Ovary (tissue), 3 donors: ENCODE data around the gene PPP6R3.

Source experiments
- EP300 ChIP-seq: sonication (generic); formaldehyde crosslinking; IDR thresholded peaks from one replicate; pipeline ENCODE4 v1.6.1; 2017; ENCODE audit warnings: antibody characterized with exemption
- POLR2A ChIP-seq: fragments of 450-650 bp; IDR thresholded peaks from one replicate; pipeline ENCODE4 v1.6.1; 2017; ENCODE audit warnings: antibody characterized with exemption, mild to moderate bottlenecking, moderate library complexity
- TF ChIP-seq, protein P1 (sequence below), 3 donors: fragments of 450-650 bp in 2 of 3; fragments of 200-600 bp in 1 of 3; IDR thresholded peaks; one replicate each; pipeline versions ENCODE4 v1.5.1 to v1.8.0; 2016 to 2022; ENCODE audit warnings: antibody characterized with exemption in 3 of 3, mild to moderate bottlenecking in 1 of 3
- donor health status: DM: no; HTN: no; CAD: no.

DNA sequence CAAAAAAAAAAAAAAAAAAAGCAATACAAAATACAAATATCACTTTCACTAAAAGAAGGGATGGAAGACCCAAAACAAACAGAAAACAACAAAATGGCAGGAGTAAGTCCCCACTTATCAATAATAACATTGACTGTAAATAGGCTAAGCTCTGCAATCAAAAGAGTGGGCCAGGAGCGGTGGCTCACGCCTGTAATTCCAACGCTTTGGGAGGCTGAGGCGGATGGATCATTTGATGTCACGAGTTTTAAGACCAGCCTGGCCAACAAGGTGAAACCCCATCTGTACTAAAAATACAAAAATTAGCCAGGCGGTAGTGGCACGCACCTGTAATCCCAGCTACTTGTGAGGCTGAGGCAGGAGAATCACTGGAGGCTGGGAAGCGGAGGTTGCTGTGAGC lies 9.8 kb upstream of the PPP6R3 start:
- TF ChIP-seq, protein P1, sequence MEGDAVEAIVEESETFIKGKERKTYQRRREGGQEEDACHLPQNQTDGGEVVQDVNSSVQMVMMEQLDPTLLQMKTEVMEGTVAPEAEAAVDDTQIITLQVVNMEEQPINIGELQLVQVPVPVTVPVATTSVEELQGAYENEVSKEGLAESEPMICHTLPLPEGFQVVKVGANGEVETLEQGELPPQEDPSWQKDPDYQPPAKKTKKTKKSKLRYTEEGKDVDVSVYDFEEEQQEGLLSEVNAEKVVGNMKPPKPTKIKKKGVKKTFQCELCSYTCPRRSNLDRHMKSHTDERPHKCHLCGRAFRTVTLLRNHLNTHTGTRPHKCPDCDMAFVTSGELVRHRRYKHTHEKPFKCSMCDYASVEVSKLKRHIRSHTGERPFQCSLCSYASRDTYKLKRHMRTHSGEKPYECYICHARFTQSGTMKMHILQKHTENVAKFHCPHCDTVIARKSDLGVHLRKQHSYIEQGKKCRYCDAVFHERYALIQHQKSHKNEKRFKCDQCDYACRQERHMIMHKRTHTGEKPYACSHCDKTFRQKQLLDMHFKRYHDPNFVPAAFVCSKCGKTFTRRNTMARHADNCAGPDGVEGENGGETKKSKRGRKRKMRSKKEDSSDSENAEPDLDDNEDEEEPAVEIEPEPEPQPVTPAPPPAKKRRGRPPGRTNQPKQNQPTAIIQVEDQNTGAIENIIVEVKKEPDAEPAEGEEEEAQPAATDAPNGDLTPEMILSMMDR (IDR thresholded peaks at IDR 0.05) = no peak
- no peak for TF ChIP-seq POLR2A
- TF ChIP-seq EP300 = no peak
